Mammary epithelial cell (primary cell): ENCODE results near the gene AGPAT4.

Source experiments
- EZH2 ChIP-seq: IDR thresholded peaks from 2 replicates; pipeline ENCODE4 v1.6.1; 2012; ENCODE audit warnings: low read length, inconsistent platforms, borderline replicate concordance
- TF ChIP-seq, protein P1 (sequence below), 2 donors: IDR thresholded peaks in 1 of 2; conservative IDR thresholded peaks in 1 of 2; 2 replicates each; pipeline ENCODE4 v1.5.1; 2011 to 2012; ENCODE audit warnings: inconsistent platforms in 2 of 2, low read length in 2 of 2, mild to moderate bottlenecking in 2 of 2, control low read depth in 1 of 2, low read depth in 1 of 2; ENCODE audit not compliant: insufficient read depth in 1 of 2; ENCODE audit errors: extremely low read depth in 1 of 2

GRCh38 chr6:161225681-161226008 is 48.2 kb downstream of the AGPAT4 start:
- TF ChIP-seq, protein P1, sequence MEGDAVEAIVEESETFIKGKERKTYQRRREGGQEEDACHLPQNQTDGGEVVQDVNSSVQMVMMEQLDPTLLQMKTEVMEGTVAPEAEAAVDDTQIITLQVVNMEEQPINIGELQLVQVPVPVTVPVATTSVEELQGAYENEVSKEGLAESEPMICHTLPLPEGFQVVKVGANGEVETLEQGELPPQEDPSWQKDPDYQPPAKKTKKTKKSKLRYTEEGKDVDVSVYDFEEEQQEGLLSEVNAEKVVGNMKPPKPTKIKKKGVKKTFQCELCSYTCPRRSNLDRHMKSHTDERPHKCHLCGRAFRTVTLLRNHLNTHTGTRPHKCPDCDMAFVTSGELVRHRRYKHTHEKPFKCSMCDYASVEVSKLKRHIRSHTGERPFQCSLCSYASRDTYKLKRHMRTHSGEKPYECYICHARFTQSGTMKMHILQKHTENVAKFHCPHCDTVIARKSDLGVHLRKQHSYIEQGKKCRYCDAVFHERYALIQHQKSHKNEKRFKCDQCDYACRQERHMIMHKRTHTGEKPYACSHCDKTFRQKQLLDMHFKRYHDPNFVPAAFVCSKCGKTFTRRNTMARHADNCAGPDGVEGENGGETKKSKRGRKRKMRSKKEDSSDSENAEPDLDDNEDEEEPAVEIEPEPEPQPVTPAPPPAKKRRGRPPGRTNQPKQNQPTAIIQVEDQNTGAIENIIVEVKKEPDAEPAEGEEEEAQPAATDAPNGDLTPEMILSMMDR (conservative IDR thresholded peaks at IDR 0.05 in 1 of 2, IDR thresholded peaks at IDR 0.05 in 1 of 2; ENCODE audit: extremely low read depth in 1 of 2, insufficient read depth in 1 of 2, low read depth in 1 of 2, low read length in 2 of 2) = no peak
- TF ChIP-seq EZH2 = no peak
